ENCODE results near the gene KCNQ1.

KCNQ1 gene

DNA sequence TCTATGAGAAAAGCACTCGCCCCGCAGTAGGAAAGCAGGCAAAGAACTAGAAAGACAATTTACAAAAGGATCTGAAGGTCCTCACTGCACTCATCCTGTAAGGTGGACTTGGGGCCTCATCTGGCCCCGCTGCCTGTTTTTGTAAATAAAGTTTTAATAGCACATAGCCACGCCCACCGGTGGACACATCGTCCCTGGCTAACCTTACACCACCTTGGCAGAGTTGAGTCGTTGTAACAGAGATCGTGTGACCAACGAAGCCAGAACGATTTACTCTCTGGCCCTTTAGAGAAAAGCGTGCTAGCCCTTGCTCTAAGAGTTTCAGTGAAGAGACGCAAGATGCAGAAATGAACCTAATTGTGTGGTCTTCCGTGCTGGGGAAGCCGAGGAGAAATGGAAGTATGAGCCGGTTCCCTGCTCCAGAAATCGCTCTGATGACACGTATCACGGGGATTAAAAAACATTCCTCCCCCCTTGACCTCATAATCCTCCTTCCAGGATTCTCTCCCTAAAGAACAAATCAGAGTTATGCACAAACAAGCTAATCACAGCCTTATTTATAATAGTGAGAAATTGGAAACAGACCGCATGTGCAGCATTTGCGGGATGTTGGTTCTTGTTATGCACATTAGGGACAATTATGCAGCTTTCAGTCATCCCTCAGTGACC is 360.7 kb downstream of the KCNQ1 start:
- DNase-seq, result no peak

DNA sequence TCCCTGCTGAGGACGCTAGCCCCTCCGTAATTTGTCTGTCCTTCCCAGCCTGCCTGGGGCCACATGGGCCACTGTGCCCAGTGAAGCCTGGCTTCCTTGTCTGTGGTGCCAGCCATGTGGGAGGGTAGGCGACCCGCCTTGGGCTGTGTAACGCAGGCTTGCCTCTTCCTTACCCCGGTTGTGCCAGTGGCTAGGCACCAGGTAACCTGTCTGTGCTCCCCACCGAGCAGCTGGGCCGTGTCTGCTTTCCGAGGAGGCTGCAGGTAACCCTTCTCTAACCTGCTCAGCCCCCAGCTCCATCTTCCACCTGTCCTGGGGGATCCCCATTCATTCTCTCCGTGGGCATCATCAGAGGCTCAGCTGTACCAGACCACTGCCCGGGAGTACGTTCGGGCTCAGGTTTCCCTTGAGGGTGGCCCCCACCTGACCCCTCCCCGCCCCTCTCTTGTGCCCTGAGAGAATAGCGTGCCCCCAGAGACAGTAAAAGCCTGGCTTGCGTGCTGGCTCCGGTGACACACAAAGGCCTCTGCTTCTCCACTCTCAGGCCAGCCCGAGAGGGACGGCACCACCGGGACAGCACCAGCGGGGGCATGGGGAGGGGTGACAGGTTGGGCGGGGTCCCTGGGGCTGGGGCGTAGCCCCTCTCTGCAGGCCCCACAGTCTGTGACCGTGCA is 361.7 kb downstream of the KCNQ1 start:
- DNase-seq, result no peak

DNA sequence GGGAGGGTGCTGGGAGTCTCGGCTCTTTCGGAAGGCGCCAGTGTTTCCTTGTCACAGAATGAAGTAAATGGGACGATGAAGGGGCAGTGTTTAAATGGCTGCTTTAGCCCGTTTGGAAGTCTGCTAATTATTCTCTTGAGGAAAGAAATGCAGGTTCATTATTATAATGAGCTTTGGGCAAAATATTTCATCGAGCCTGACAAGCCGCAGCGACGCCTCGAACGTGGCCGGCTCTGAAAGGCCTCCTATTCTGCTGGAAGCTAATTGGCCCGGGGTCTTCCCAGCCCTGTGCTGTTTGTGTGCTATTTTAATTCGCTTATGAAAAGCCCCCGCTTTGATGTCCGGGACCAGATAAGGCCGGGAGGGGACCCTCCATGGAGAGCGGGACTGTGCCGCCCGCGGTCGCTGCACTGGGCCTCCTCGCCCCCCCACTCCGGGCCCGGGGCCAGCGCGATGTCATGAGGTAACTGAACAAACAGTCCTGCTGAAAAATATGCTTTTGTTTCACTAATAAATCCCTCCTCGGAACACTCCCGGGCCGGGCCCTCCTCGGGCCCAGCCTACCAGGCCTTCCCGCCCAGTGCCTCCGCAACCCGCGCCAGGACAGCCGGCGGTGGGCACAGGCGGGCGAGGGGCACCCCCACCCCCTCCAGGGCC is 362.3 kb downstream of the KCNQ1 start:
- no peak for DNase-seq

DNA sequence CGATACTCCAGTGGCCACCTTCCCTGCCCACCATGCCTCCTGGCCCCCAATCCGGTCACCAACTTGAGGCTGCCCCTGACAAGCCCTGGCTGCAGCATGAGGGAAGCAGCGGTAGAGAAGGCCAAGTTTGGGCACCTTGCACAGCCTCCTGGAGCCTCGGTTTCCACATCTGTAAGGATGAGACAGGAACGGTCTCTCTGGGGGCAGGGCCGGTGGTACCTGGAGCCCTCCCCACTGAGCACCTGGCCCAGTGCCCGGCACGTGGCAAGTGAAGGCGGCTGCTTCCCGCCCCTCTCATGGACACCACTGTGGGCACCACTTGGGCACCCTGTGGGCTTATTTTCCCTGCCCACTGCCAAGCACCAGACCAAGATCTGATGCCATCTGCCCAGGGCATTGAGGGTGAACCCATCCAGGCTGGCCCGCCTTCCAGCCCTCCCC is 363.0 kb downstream of the KCNQ1 start:
- DNase-seq, result no peak

DNA sequence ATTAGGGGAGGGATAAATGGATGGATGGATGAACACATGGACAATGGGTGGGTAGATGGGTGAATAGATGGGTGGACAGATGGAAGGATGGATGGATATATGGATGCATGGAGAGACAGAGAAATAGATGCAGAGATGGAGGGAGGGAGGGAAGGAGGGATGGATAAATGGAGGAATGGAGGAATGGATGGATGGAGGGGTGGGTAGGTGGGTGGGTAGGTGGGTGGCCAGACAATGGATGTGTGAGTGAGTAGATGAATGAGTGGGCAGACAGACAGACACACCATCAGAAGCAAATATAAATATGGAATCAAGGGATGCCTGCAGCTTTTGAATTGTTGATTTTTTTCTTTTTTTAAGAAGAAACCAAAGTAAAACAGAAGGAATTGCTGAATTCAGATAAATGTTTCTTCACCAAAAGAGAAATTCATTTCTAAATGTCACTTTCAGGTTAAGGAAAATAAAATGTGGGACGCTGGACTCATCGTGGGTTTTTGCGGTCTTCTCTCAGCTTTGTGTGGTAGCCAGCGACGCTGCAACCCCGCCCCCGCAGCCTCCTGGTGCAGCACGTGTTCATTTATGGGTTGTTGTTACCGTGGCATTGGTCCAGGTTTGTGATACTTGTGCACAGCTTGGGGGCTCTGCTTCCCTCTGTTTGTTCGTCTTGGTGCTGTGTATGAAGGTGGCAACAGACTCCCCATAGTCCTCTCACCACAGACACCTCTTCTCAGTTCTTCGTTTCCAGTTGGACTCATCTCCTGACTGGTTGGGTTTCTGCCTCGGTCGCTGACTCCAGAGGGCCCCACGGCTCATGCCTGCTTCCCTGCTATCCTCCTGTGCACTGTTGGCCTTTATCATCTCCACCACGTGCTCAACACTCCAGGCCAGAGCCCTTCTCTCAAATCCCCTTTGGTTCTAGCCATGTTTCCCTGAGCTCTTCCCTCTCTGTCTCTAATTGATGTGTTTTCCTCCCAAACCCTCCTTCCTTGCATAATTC is 364.3 kb downstream of the KCNQ1 start:
- DNase-seq, result no peak

DNA sequence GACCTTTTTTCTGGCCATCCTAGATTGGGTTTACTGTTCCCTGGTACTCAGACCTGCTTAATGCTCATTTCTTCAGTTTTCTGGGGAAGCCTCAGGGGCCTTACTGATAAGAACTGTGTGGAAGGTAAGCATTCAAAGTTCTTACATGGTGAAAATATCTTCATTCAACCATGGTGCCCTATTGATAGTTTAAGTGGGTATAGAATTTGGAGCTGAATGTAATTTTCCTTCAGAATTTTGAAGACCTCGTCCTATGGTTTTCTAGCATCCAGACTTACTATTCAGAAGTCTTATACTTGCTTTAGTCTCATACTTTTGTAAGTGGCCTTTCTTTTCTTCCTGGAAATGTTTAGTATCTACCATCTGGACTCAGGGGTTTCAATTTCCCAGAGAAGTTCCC is 365.0 kb downstream of the KCNQ1 start:
- DNase-seq, result no peak

DNA sequence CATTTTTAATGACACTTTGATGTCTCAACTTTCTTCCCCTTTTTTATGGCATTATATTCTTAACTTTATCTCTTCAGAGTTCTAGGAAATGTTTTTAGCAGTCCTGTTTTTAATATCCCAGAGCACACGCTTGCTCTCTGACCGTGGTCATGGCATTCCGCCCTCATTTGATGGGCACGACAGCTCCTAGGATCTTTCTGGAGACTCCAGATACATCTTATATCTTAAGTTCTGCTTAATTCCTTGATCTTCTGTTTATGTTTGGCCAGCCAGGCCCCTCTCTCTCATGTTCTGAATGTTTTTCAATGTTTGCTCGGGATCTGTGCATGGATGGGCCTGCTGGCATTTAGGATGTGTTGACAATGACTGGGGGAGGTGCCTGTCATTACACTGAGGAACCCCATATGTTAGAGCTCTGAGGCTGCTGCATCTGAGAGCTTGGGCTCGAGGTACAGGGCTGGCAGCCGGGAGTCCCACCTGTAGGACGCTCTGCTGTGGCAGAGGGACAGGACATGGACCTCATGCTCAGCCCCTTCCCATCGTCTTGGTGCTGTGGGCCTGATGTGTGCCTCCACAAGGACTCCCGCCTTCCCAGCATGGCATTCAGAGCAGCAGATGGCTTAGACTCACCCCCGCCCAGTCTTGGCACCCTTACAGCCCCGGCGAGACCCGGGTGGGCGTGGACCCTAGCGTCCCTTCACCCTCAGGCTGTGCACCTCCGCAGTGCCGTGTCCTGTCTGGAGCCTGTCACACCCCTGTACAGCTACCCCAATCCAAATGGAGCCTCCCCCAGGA is 365.8 kb downstream of the KCNQ1 start:
- no peak for DNase-seq

DNA sequence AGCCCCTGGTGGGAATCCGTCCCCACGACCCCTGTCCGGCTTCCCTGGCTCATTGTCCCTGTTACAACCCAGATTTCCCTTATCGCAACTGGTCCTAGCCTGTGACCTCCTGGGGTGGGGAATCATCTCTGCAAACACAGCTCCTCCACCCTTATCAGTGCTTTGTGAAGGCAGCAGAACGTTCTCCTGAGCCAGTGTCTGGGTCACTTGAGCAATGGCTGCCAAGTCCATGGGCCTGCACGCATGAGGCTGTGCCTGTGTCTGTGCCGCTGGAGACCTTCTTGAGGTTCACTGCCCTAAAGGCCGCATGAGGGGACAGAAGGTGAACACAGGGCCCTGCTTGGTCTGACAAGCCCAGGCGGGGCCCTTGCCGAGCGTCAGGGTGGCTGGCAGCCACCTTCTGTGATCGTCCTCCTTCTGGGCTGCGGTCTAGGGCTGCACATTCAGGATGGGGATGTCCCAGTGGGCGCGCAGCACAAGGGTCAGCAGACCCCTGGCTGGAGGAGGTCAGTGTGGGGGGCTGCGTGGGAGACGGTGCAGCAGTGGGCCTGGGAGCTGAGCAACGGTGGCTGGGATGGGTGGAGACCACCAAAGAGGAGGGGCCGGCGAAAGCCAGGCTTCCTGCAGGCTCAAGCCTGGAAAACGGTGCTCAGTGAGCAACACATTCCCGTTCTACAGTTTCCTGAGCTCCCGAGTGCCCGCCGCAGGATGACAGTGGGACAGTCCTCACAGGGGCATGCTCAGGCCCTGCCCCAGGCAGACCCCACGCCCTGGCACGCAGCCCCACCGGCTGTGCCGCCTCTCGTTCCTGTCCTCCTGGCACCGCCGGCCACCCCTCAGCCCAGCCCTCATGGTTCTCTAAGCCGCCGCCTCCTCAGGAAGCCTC is 366.6 kb downstream of the KCNQ1 start:
- DNase-seq, result no peak

DNA sequence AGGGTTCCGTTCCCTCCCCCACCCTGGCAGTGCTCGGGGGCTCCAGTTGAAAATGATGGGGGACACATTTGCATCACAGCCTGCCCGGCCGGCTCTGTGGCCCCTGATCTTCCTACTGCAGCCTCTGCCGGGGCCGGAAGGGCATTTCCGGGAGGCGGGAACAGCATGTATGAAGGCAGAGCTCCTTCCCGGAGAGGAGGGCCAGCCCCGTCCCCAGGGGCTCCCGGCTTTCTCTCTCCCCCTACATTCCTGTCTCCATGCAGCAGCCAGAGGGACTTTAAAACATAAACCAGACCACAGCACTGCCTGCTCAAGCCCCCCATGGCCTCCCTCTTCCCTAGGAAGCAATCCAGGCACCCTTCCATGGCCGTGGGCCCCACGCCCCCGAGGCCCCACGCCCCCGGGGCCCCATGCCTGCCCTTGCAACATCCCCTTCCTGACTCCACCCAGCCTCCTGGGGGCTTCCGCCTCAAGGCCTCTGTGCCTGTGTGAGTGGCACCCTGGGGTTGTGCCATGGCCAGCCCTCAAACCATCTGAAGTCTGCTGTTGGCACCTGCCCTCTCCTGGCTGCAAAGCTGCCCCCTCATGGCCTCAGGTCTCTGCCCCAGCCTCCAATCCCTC is 367.7 kb downstream of the KCNQ1 start:
- DNase-seq, result no peak

DNA sequence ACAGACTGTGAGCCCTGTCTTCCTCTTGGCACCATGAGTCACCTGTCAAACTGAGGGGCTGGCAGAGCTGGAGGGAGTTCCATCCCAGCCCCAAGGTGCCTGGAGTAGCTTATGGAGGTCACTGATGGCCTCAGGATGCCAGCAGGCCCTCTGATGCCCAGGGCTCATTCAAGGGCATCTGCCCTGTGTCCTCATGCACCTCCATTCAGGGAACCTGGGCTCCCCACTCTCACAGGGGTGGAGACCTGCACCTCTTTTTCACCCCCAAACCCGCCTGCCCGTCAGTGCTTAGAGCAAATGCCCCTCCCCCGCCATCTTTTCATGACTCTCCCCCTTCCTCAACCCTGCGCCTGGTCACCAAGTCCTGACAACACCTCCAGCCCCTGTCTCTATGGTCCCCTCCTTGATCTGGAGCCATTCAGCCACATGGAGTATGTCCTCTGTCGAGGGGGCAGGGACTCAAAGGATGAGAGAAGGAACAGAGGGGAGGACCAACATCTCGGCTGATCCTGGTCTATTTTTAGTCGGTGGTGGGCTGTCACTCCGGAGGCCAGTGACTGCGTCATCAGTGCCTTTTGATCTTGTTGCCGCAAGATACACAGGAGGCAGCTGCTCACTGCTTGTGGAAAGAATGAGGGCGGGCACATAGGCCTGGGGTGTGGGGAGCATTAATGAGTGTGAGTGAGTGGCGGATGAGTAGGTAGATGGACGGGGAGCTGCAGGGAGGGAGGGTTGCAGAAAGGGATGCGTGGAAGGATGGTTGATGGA is 368.5 kb downstream of the KCNQ1 start:
- DNase-seq, result no peak

DNA sequence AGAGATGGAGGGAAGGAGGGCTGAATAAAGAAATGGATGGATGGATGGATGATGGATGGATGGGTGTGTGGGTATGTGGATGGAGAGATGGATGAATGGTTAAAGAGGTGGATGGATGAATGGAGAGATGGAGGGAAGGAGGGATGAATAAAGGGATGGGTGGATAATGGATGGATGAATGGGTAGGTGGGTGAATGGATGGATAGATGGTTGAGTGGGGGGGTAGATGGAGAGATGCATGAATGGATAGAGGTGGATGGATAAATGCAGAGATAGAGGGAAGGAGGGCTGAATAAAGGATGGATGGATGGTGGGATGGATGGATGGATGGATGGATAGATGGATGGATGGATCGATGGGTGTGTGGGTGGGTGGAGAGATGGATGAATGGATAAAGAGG is 369.2 kb downstream of the KCNQ1 start:
- no peak for DNase-seq

DNA sequence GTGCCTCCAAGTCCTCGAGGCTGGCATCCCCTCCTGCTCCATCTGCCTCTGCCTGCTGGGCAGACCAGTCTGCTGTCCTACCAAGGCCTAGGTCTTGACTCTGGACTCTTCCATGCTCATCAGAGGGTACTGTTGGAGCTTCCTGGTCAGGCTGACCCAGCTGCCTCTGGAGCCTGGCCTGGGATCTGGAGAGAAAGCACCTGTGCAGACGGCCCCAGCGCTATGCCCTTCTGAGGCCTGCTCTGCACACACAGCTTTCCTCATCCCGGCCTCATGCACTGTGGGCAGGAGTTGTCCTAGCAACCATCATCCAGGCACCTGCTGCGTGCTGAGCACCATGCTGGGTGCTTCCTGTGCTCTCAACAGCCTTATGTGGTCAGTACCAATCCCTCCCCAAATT is 369.9 kb downstream of the KCNQ1 start:
- no peak for DNase-seq

DNA sequence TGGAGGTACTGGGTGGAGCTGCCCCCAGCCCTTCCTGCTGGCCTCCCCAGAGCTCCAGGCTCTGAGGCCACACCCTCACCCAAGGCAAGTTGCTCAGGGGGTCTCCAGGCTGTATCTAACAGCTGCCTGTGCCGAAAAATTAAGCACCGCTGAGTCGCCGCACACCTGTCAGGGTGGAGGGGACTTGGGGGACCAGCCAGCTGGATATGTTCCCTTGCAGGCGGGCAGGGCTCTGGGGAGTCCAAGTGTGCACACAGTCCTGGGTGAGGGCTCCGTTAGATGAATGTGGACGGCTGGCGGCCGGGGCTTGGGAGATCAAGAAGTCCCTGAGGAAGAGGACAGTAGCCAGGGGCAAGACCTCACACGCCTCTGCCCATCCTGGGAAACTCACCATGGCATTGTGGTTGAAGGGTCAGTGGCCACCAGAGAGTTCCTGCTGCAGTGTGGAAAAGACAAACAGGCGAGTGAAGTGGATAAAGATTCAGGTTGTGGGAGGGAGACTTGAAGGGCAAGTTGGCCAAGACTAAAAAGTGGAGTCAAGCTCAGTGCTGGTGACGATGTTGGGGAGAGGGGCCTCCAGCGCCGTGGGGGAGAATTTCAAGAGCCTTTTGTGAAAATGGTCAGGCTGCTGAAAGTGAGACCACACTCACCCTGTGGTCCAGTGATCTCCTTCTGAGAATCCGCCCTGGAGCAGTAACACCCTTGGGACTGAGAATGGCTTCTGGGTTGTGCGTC is 371.1 kb downstream of the KCNQ1 start:
- no peak for DNase-seq

DNA sequence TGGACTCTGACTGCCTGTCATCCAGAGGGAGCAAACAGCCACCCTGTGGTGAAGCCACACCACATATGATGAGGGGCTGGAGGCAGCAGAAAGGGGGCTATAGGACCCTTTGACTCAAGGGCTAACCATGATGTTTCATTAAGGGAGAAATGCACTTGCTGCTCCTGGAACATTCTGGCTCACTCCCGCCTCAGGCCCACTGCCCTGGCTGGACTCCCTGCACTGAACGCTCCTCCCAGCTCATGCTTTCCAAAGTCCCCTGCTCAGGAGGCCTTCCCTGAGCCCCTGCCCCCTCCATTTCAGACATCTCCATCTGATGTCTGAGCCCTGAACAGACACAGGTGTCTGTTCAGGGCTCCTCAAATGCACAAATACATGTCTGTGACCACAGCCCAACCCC is 371.7 kb downstream of the KCNQ1 start:
- no peak for DNase-seq

DNA sequence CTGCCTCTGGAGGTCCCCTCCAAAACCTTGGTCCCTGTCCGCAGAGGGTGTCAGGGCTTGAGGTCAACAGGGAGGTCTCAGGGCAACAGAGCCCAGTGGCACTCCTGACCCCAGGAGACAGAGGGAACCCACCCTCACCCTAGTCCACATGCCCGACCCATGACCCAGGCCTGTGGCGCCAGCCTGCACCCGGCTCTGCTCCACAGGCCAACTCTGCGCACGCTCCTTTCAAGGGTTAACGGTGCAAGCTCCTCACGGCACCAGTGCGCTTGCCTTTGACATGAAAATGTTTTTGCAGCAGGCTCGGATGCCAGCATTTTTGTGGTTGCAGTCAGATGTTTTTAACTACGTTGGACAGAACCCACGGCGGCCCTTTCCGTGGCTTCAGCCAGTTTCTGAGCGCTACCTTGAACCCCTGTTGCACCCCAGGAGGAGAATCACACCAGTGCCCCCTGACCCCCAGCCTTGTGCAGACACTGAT is 372.2 kb downstream of the KCNQ1 start:
- DNase-seq, result no peak

DNA sequence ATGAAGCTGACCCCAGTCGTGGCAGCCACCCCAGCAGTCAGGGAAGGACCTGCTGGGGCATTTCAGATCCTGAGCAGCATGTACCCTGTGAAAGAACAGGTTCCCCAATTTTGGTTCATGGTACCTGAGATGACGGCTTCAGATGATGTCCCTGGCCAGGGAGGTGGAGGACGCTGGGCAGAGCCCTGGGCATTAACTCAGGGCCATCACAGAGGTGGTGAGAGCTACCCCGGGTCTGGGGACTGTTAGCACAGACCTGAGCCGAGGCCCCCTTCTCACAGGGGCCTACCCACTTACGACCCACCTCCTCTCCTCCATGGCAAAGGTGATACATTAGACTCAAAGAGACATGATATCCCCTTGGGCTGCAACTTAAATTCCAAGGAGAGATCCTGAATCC is 372.6 kb downstream of the KCNQ1 start:
- no peak for DNase-seq

DNA sequence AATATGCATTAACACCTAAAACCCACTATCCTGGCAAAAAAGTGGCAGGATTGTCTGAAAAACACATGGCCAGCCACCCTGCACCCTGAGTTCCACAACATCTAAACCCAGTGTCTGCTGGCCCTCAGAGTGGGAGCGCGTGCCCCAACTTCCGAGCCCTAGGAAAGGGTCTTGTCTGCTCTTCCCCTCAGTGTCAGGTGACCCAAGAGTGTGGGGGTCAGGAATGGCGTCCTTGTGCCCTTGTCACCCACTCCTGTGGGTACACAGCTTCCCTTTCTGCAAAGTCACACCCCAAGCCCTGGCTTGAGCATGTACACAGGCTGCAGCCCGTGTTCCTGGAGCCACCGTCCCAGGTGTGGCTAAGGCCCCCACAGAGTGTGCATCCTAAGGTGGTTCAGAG is 373.2 kb downstream of the KCNQ1 start:
- no peak for DNase-seq

DNA sequence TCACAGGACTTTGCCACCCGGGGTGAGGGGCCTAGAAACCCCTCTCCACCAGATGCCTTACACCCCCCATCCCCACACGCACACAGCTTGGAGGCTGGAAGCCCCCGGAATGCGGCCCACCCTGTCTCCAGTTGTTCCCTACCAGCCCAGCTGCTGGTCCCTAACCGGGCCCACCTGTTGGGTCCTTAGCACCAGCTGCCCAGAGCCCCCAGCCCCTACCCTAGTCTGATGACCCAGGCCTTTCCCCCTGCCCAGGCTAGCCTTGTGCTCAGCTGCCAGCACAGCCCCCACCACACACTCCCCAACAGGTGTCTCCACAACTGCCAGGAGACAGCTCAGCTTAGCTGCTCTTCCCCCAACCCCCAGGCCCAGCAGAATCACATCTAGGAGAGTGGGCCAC is 373.7 kb downstream of the KCNQ1 start:
- no peak for DNase-seq

DNA sequence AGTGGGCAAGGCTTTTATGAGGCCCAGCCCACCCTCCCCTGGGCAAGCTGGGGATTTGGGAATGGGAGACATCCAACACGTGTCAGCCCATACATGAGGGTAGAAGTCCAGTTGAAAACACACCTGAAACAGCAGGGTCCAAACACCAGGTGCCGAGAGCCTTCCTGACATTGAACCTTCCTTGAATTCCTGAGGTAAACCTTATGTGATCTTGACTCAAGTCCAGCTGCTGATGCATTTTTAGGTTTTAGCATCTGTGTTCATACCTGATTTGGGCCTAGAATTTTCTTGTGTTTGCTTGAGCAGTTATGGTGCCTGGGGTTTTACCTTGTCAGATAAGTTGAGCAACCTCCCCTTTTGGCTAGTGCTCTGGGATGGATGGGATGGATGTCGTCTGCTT is 374.5 kb downstream of the KCNQ1 start:
- DNase-seq, result no peak
